SK-N-SH (cell line): ENCODE measurements around the gene FIGNL2.

ENCODE experiments used
- EZH2phosphoT487 ChIP-seq: fragments of 200-600 bp; sonication (generic); IDR thresholded peaks from 2 replicates; pipeline ENCODE4 v1.6.1; 2017; ENCODE audit warnings: low read depth, mixed run types, mild to moderate bottlenecking, antibody characterized with exemption, moderate library complexity, borderline replicate concordance
- MXI1 ChIP-seq: IDR thresholded peaks from 2 replicates; pipeline ENCODE4 v1.6.1; 2012; ENCODE audit warnings: mild to moderate bottlenecking, low read depth, low read length, improper control_type of control experiment
- RXRA ChIP-seq: IDR thresholded peaks from 2 replicates; pipeline ENCODE4 v1.4.0; 2012; ENCODE audit warnings: low read depth, mild to moderate bottlenecking, borderline replicate concordance
- TF ChIP-seq, protein P1 (sequence below): fragments of 150-350 bp; IDR thresholded peaks from 2 replicates; pipeline ENCODE4 v1.6.1; 2016; ENCODE audit warnings: mild to moderate bottlenecking, low read depth, low read length
- TF ChIP-seq, protein P2 (sequence below): fragments of 200-600 bp; sonication (generic); IDR thresholded peaks from 2 replicates; pipeline ENCODE4 v1.6.1; 2017; ENCODE audit warnings: antibody characterized with exemption, mild to moderate bottlenecking, moderate library complexity
- TF ChIP-seq, protein P3 (sequence below): IDR thresholded peaks from 2 replicates; pipeline ENCODE4 v1.6.1; 2012; ENCODE audit warnings: mild to moderate bottlenecking, low read depth, low read length, moderate library complexity

DNA sequence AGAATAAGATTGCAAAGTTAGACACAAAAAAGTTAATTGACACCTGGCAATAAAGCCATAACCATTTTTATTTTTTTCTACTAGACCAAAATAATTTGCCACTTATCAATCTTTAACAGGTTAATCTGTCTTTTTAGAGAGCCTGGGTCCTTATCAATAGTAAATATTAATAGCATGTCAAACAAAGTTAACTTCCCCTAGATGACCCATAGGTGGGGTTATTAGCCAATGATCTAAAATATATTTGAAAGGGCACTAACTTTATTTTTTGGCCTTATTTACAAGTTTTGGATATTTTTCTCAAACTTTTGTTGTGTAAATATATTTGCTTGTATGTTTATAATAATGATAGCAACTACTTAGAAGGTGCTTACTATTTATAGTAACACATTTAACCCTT, 43.3 kb upstream of the FIGNL2 start:
- TF ChIP-seq MXI1 (no peak), RXRA (no peak), EZH2phosphoT487 (no peak)
- TF ChIP-seq, protein P1, sequence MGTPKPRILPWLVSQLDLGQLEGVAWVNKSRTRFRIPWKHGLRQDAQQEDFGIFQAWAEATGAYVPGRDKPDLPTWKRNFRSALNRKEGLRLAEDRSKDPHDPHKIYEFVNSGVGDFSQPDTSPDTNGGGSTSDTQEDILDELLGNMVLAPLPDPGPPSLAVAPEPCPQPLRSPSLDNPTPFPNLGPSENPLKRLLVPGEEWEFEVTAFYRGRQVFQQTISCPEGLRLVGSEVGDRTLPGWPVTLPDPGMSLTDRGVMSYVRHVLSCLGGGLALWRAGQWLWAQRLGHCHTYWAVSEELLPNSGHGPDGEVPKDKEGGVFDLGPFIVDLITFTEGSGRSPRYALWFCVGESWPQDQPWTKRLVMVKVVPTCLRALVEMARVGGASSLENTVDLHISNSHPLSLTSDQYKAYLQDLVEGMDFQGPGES = no peak
- TF ChIP-seq, protein P2, sequence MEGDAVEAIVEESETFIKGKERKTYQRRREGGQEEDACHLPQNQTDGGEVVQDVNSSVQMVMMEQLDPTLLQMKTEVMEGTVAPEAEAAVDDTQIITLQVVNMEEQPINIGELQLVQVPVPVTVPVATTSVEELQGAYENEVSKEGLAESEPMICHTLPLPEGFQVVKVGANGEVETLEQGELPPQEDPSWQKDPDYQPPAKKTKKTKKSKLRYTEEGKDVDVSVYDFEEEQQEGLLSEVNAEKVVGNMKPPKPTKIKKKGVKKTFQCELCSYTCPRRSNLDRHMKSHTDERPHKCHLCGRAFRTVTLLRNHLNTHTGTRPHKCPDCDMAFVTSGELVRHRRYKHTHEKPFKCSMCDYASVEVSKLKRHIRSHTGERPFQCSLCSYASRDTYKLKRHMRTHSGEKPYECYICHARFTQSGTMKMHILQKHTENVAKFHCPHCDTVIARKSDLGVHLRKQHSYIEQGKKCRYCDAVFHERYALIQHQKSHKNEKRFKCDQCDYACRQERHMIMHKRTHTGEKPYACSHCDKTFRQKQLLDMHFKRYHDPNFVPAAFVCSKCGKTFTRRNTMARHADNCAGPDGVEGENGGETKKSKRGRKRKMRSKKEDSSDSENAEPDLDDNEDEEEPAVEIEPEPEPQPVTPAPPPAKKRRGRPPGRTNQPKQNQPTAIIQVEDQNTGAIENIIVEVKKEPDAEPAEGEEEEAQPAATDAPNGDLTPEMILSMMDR = peak; percentile 61
- TF ChIP-seq, protein P3, sequence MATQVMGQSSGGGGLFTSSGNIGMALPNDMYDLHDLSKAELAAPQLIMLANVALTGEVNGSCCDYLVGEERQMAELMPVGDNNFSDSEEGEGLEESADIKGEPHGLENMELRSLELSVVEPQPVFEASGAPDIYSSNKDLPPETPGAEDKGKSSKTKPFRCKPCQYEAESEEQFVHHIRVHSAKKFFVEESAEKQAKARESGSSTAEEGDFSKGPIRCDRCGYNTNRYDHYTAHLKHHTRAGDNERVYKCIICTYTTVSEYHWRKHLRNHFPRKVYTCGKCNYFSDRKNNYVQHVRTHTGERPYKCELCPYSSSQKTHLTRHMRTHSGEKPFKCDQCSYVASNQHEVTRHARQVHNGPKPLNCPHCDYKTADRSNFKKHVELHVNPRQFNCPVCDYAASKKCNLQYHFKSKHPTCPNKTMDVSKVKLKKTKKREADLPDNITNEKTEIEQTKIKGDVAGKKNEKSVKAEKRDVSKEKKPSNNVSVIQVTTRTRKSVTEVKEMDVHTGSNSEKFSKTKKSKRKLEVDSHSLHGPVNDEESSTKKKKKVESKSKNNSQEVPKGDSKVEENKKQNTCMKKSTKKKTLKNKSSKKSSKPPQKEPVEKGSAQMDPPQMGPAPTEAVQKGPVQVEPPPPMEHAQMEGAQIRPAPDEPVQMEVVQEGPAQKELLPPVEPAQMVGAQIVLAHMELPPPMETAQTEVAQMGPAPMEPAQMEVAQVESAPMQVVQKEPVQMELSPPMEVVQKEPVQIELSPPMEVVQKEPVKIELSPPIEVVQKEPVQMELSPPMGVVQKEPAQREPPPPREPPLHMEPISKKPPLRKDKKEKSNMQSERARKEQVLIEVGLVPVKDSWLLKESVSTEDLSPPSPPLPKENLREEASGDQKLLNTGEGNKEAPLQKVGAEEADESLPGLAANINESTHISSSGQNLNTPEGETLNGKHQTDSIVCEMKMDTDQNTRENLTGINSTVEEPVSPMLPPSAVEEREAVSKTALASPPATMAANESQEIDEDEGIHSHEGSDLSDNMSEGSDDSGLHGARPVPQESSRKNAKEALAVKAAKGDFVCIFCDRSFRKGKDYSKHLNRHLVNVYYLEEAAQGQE = no peak
